ENCODE measurements around the gene SYT15. TPM values are rescaled to one million over a fixed set of nuclear protein-coding genes. Genes with fewer than 3 reads are reported as not detected.
A peak's percentile ranks its signal among the peaks of the same experiment; 100 is the strongest.
"Not testable (repeated sequence)": the region's sequence is repeated elsewhere in the genome, so short reads cannot be mapped to it uniquely, and the experiment has no call there.

Gene SYT15
- total RNA-seq, 2 donors from 2014 or later: 1.6 to 7.0 TPM

DNA sequence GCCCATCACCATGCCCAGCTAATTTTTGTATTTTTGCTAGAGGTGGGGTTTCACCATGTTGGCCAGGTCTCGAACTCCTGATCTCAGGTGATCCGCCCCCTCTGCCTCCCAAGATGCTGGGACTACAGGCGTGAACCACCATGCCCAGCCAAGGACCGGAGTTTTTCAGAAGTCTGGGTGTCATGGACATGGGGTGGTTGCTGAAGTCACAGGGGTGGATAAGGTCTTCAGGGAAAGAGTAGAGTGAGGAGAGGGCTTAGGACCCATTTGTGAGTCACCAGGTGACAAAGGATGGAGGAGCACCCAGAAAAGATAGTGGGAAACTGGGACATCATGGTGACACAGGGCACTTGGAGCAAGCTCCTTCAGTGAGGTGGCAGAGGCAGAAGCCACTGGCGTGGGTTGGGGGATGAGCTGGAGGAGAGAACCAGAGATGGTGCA lies 19.7 kb upstream of the SYT15 start:
- WGBS: 93% methylated on average over 5 of the region's 5 CpGs
- Histone ChIP-seq H3K9me3 (no peaks in the 10 kb centered on the region), H3K4me3 (no peak overlapping the region), H3K27ac (no peak overlapping the region), H3K27me3 (replicated peaks; ENCODE audit: insufficient read depth) (no peaks in the 10 kb centered on the region), H3K36me3 (no peaks in the 10 kb centered on the region), H3K4me1 (replicated peaks) (peaks cover 3% of the 10 kb centered on the region)
- DNase-seq (ENCODE audit: low spot score): no peak
- TF ChIP-seq POLR2AphosphoS5 (IDR thresholded peaks at IDR 0.05): no peak
- TF ChIP-seq, protein P1, sequence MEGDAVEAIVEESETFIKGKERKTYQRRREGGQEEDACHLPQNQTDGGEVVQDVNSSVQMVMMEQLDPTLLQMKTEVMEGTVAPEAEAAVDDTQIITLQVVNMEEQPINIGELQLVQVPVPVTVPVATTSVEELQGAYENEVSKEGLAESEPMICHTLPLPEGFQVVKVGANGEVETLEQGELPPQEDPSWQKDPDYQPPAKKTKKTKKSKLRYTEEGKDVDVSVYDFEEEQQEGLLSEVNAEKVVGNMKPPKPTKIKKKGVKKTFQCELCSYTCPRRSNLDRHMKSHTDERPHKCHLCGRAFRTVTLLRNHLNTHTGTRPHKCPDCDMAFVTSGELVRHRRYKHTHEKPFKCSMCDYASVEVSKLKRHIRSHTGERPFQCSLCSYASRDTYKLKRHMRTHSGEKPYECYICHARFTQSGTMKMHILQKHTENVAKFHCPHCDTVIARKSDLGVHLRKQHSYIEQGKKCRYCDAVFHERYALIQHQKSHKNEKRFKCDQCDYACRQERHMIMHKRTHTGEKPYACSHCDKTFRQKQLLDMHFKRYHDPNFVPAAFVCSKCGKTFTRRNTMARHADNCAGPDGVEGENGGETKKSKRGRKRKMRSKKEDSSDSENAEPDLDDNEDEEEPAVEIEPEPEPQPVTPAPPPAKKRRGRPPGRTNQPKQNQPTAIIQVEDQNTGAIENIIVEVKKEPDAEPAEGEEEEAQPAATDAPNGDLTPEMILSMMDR (IDR thresholded peaks at IDR 0.05): no peak
- TF ChIP-seq POLR2A (IDR thresholded peaks at IDR 0.05): no peak
- intact Hi-C loops (cut with DNase I): loop anchor here (10.0 kb wide), 1 partner anchor 334 kb away; no protein-coding TSS in a partner anchor

DNA sequence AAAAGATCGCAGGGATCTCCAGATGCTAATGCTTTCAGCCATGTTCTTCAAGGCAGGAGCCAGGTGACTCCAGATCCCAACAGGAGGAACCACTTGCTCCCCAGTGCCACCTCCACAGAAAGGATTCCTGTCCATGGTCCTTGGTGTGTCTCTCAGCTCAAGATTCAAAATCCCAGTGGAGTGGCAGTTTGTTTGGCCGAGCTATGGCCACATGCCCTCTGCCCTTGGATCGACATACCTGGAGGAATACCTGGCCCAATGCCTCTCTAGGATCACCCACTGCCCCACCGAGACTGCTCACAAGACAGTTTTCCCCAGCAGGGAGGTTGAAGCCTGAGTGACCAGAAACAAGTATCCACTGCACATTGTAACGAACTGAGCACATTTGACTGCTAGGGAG lies 18.5 kb upstream of the SYT15 start:
- WGBS: 78% methylated on average over 5 of the region's 5 CpGs
- H3K9me3 ChIP-seq: no peaks in the 10 kb centered on the region
- no peak for TF ChIP-seq POLR2A (IDR thresholded peaks at IDR 0.05)
- TF ChIP-seq POLR2AphosphoS5 (IDR thresholded peaks at IDR 0.05): no peak
- TF ChIP-seq, protein P1 (IDR thresholded peaks at IDR 0.05): no peak
- no peak overlapping the region for H3K27ac ChIP-seq
- intact Hi-C loops (cut with DNase I): no loop called here
- H3K27me3 ChIP-seq (replicated peaks; ENCODE audit: insufficient read depth): no peaks in the 10 kb centered on the region
- H3K36me3 ChIP-seq: no peaks in the 10 kb centered on the region
- no peak overlapping the region for H3K4me3 ChIP-seq
- H3K4me1 ChIP-seq (replicated peaks): peaks cover 3% of the 10 kb centered on the region
- no peak for DNase-seq (ENCODE audit: low spot score)

DNA sequence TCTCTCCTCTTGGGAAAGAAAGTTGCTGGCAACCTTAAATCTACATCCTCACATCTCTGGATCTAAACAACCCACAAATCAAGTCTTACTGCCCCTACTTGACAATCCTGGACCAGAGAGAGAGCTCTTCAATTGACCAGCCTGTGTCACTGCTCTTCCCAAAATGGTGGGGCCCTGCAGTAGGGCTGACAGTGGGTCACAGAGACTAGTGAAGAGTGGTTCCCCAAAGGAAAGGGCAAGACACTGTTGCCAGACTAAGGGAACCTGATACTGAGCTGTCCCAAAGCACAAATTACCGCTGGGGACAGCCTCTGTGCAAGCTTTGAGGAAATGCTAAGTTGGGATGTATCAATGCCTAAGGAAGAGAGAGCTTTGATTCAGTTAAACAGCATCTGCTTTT lies 18.0 kb upstream of the SYT15 start:
- WGBS: 43% methylated on average over 1 of the region's 1 CpG
- intact Hi-C loops (cut with DNase I): no loop called here

DNA sequence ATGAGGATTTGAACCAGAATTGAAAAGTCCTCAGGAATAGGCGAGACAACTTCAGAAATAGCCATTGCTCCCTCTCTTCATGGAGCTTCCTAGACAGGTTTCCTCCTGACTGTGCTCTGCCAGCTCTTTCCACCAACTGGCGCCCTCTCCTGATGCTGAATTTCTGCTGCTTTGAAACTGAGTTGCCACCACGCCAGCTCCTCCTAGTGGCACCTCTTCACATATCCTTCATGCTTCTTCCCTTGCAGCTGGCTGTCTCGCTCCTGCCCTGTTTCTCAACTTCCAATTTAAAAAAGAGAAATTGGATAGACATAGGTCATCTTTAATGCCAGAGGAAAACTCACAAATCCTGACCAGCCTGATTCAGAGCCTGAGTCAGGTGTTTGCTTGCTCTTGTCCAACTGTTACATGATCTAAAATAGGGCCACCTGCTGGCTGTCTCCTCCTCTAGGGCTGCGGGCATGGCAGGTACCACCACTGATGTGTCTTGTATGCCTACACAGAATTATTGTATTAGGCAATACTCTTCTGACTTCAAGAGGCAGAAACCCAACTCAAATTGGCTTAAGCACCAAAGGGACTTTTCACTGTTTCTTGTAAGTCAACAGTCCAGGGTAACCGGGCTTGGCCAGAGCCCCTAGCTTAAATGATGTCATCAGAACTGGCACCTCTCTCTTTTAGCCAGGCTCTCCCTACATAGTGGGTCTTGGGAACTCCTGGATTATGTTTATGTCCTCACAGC lies 13.2 kb upstream of the SYT15 start:
- H3K36me3 ChIP-seq; intact Hi-C loops (cut with DNase I): not testable (repeated sequence)
- 6% methylated on average over 4 of the region's 6 CpGs for WGBS

More for the DNA sequence above, 18.0 kb upstream of the SYT15 start:
- no peak for DNase-seq (ENCODE audit: low spot score)
- H3K9me3 ChIP-seq: no peaks in the 10 kb centered on the region
- TF ChIP-seq POLR2AphosphoS5 (IDR thresholded peaks at IDR 0.05) (no peak), POLR2A (IDR thresholded peaks at IDR 0.05) (no peak)
- TF ChIP-seq, protein P1 (IDR thresholded peaks at IDR 0.05): no peak
- no peaks in the 10 kb centered on the region for H3K27me3 ChIP-seq (replicated peaks; ENCODE audit: insufficient read depth)
- H3K4me1 ChIP-seq (replicated peaks): no peaks in the 10 kb centered on the region
- H3K36me3 ChIP-seq: no peaks in the 10 kb centered on the region
- H3K4me3 ChIP-seq: no peak overlapping the region
- H3K27ac ChIP-seq: no peak overlapping the region

DNA sequence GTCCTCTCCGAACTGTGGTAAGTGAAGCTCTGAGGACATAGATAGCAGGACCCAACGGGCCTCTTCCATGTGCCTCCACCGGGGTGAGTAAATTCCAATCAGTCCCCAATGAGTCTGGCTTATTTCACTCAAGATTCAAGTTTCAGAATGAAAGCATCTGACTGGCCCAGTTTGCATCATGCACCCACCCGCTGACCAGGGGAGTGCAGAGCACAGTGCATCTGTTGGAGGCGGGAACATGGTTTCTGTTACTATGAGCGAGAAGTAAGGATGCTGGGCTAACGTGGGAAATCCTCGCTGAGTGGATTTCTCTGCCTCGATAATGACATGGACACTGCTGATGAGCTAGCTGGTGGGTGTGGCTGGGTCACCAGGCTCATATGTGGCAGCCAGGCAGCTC lies 11.8 kb upstream of the SYT15 start:
- H3K9me3 ChIP-seq; H3K27me3 ChIP-seq (replicated peaks; ENCODE audit: insufficient read depth); H3K4me1 ChIP-seq (replicated peaks); H3K36me3 ChIP-seq; H3K27ac ChIP-seq; intact Hi-C loops (cut with DNase I); H3K4me3 ChIP-seq; DNase-seq (ENCODE audit: low spot score): not testable (repeated sequence)
- WGBS: no CpG with 5 or more reads among the region's 9 CpGs

More for the DNA sequence above, 13.2 kb upstream of the SYT15 start:
- H3K4me3 ChIP-seq; H3K27ac ChIP-seq; H3K9me3 ChIP-seq; H3K27me3 ChIP-seq (replicated peaks; ENCODE audit: insufficient read depth); H3K4me1 ChIP-seq (replicated peaks): not testable (repeated sequence)
- TF ChIP-seq POLR2AphosphoS5 (IDR thresholded peaks at IDR 0.05): peak; percentile 24
- TF ChIP-seq, protein P1 (IDR thresholded peaks at IDR 0.05): peak; percentile 25 to 81 (median 64)
- peak; percentile 77 for DNase-seq (ENCODE audit: low spot score)

DNA sequence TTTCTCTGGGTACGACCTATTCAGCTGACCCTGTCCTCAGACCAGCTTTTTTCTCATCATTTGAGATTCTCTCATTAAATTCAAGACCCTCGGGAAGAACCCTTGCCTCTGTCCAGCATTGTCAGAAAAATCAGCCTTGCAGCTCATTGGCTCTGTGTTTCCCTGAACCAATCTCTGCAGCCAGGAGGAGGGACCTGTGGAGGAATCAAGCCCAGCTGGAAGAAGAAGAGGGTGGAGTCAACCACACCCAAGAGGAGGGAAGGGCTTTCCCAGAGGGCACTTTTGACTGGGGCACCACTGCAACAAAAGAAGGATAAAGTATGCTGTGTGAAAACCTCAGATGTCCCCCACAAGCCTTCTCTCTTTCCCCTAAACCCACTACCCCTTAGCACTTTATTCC lies 8.3 kb upstream of the SYT15 start:
- no CpG with 5 or more reads among the region's 2 CpGs for WGBS
- H3K9me3 ChIP-seq; H3K27ac ChIP-seq; H3K27me3 ChIP-seq (replicated peaks; ENCODE audit: insufficient read depth); H3K4me1 ChIP-seq (replicated peaks); H3K36me3 ChIP-seq; DNase-seq (ENCODE audit: low spot score); intact Hi-C loops (cut with DNase I); H3K4me3 ChIP-seq: not testable (repeated sequence)

DNA sequence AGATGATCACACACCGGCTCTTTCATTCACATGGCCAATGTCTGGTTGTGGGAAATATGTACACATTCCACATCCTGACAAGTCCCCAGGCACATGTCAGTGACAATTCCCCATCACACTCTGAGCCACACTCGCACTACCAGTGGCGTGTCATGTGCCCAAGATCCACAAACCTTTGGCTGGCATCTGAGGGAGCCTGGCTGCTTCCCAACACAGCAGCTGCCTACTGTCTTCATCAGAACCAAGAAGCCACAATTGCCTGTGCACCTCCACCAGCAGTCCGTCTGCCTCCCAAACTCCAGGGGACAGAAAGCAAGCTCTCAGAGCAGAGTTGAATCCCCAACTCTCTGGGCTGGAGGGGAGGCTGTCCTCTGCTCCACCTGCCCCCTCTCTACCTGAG lies 6.2 kb upstream of the SYT15 start:
- peak; percentile 46 for DNase-seq (ENCODE audit: low spot score)
- H3K27me3 ChIP-seq (replicated peaks; ENCODE audit: insufficient read depth); H3K4me3 ChIP-seq; H3K36me3 ChIP-seq; H3K4me1 ChIP-seq (replicated peaks); H3K27ac ChIP-seq; intact Hi-C loops (cut with DNase I); H3K9me3 ChIP-seq: not testable (repeated sequence)
- WGBS: 0% methylated on average over 2 of the region's 4 CpGs

DNA sequence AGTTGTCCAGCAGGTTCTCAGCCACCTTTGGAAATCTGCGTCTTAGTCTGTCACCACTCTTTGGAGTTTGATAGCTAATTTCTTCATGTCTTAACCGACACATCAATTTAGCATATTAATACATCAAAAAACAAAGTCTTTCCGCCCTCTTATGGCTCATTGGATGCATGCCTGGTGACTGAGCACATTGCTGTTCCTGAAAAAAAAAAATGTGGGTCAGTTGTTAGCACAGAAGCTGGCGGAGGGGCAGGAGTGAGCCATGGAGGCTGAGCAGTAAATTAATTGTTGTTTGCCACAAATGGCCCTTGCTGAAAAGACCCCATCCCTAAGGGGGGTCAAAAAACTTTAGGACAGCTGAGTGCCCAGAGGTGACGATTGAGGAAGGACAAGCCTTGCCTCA lies 5.6 kb upstream of the SYT15 start:
- H3K36me3 ChIP-seq; H3K27ac ChIP-seq; H3K27me3 ChIP-seq (replicated peaks; ENCODE audit: insufficient read depth); H3K4me1 ChIP-seq (replicated peaks); H3K4me3 ChIP-seq; DNase-seq (ENCODE audit: low spot score); intact Hi-C loops (cut with DNase I); H3K9me3 ChIP-seq: not testable (repeated sequence)
- WGBS: 51% methylated on average over 3 of the region's 5 CpGs
